Pancreas (tissue), 10 donors: ENCODE results near the gene KCNJ14. TPM values are rescaled to one million over a fixed set of nuclear protein-coding genes. Genes with fewer than 3 reads are reported as not detected.

Source experiments
- ATAC-seq, 4 donors: fragments of 200-7000 bp; cut with Tn5 transposase; one replicate each; pipeline versions ENCODE4 v1.8.0 to v1.9.1; 2020; ENCODE audit warnings: mild to moderate bottlenecking in 4 of 4, moderate library complexity in 4 of 4
- DNase-seq, 6 donors: peaks; one replicate each; pipeline ENCODE4 v3.0.0-alpha.2; 2020
- FAIRE-seq: peaks from 2 replicates; lab custom pipeline; 2012; peaks lifted over from hg19 to GRCh38; lab: Jason Lieb, UNC
- H3K27ac ChIP-seq, 4 donors: fragments of 200-600 bp; sonication (generic); 1 replicate in 3 of 4; 2 replicates in 1 of 4; pipeline versions ENCODE4 v1.5.0 to v1.8.0; 2020
- H3K27me3 ChIP-seq, 4 donors: fragments of 200-600 bp; one replicate each; pipeline ENCODE4 v1.8.0; 2021
- H3K36me3 ChIP-seq, 3 donors: fragments of 200-600 bp; sonication (generic) in 1 of 3; one replicate each; pipeline versions ENCODE4 v1.5.0 to v1.8.0; 2020 to 2021
- H3K4me1 ChIP-seq, 3 donors: fragments of 200-600 bp; one replicate each; pipeline ENCODE4 v1.8.0; 2021
- H3K4me3 ChIP-seq, 4 donors: fragments of 200-600 bp; sonication (generic) in 2 of 4; one replicate each; pipeline versions ENCODE4 v1.5.0 to v1.8.0; 2020 to 2021
- H3K9me3 ChIP-seq, 4 donors: fragments of 200-600 bp; one replicate each; pipeline ENCODE4 v1.8.0; 2021
- CTCF ChIP-seq, 4 donors: fragments of 200-600 bp; sonication (generic) in 3 of 4; IDR thresholded peaks; one replicate each; pipeline versions ENCODE4 v1.5.0 to v1.8.0; 2021; ENCODE audit warnings: antibody characterized with exemption in 4 of 4
- WGBS, 2 donors: extraction: QIAGEN DNeasy Blood & Tissue Kit; methylation state at CpG; one replicate each; pipeline ENCODE4 v1.1.7; 2013; 5-methylcytosine and 5-hydroxymethylcytosine counted together
- intact Hi-C, 3 donors: fragments of 100-400 bp; cut with DNase I; formaldehyde crosslinking; loops; one replicate each; pipeline versions ENCODE4 v1.11.1 to v1.14.2; 2022
- polyA plus RNA-seq, 2 donors: library from polyadenylated mRNA; stranded (reverse); fragments of 200-250 nt; gene quantifications; one replicate each; pipeline ENCODE4 v1.2.3, GENCODE V29; 2013
- total RNA-seq, 6 donors: library from RNA; stranded (reverse); fragmentation: NEBNext Ultra II Directional in 4 of 6; extraction: Animal tissue kit (Norgen Biotek cat#: 25700) in 4 of 6; gene quantifications; one replicate each; pipeline versions ENCODE4 v1.2.1 to v1.2.4, GENCODE V29; 2021 to 2023
- donor health status: healthy with polysubstance abuse.
- donor health status: DM: no; HTN: no; CAD: no; lungs with moderate emphysema.
- donor health status: DM: no; HTN: no; CAD: no.
- donor health status: control.
- donor health status: control.
- donor health status: Bipolar disorder and iron deficiency.
- donor health status: DM: yes; HTN: yes; CAD: no.
- donor health status: DM: no; HTN: no; CAD: no.
- donor health status: DM: no; HTN: no; CAD: no.
- donor health status: DM: yes; HTN: yes; CAD: no.

The KCNJ14 gene
- total and polyA plus RNA-seq, 8 donors = 0.20 to 0.59 (median 0.42) TPM

GRCh38 chr19:48441360-48442050 is 13.9 kb upstream of the KCNJ14 start:
- DNase-seq (peak in 1 of 6 donors; percentile 37), ATAC-seq (no peak), FAIRE-seq (no peak)
- peaks cover 0 to 11% (median 7%) of the 10 kb centered on the region in 3 donors for H3K4me1 ChIP-seq
- 95 to 97% methylated on average over 20 of the region's 20 CpGs for WGBS, 2 donors
- no peak for TF ChIP-seq CTCF (IDR thresholded peaks at IDR 0.05)
- H3K4me3 ChIP-seq = no peak overlapping the region
- H3K27ac ChIP-seq = no peak overlapping the region
- no peaks in the 10 kb centered on the region for H3K27me3 ChIP-seq
- no peaks in the 10 kb centered on the region for H3K36me3 ChIP-seq
- H3K9me3 ChIP-seq = no peaks in the 10 kb centered on the region
- intact Hi-C loops = no loop called here

GRCh38 chr19:48442116-48443035 is 13.0 kb upstream of the KCNJ14 start:
- intact Hi-C loops = no loop called here
- no peak for ATAC-seq
- no peak overlapping the region for H3K4me3 ChIP-seq
- H3K36me3 ChIP-seq = peaks cover 0 to 2% (median 0%) of the 10 kb centered on the region in 3 donors
- 39 to 51% methylated on average over 31 to 94 of the region's 94 CpGs for WGBS, 2 donors
- no peak for FAIRE-seq
- H3K27me3 ChIP-seq = no peaks in the 10 kb centered on the region
- peaks cover 0 to 13% (median 7%) of the 10 kb centered on the region in 3 donors for H3K4me1 ChIP-seq
- H3K9me3 ChIP-seq = no peaks in the 10 kb centered on the region
- DNase-seq = peak in 1 of 6 donors; percentile 33
- no peak for TF ChIP-seq CTCF (IDR thresholded peaks at IDR 0.05)
- H3K27ac ChIP-seq = no peak overlapping the region

- no peak overlapping the region for H3K27ac ChIP-seq
- no peak for TF ChIP-seq CTCF (IDR thresholded peaks at IDR 0.05)
- FAIRE-seq = no peak
- H3K9me3 ChIP-seq = no peaks in the 10 kb centered on the region
- H3K36me3 ChIP-seq = peaks cover 0 to 4% (median 0%) of the 10 kb centered on the region in 3 donors
- WGBS, 2 donors = 2 to 8% methylated on average over 19 to 60 of the region's 60 CpGs
- ATAC-seq = no peak
- peak in 3 of 6 donors; percentile 70 to 84 (median 74) for DNase-seq
- H3K4me1 ChIP-seq = peaks cover 0 to 13% (median 7%) of the 10 kb centered on the region in 3 donors
- H3K27me3 ChIP-seq = no peaks in the 10 kb centered on the region
- intact Hi-C loops = no loop called here
- peak overlapping the region in 3 of 4 donors; percentile 19 to 42 (median 34) for H3K4me3 ChIP-seq
These were observed 12.1 kb upstream of the KCNJ14 start for GRCh38 chr19:48443256-48443655.

GRCh38 chr19:48443731-48444128 is 11.6 kb upstream of the KCNJ14 start:
- ATAC-seq = no peak
- Histone ChIP-seq H3K27ac (no peak overlapping the region), H3K36me3 (peaks cover 0 to 4% (median 0%) of the 10 kb centered on the region in 3 donors), H3K4me3 (peak overlapping the region in 2 of 4 donors; percentile 34 to 42), H3K27me3 (no peaks in the 10 kb centered on the region), H3K4me1 (peaks cover 0 to 13% (median 7%) of the 10 kb centered on the region in 3 donors), H3K9me3 (no peaks in the 10 kb centered on the region)
- no peak for FAIRE-seq
- 11 to 13% methylated on average over 33 to 45 of the region's 45 CpGs for WGBS, 2 donors
- no peak for TF ChIP-seq CTCF (IDR thresholded peaks at IDR 0.05)
- intact Hi-C loops = no loop called here
- DNase-seq = peak in 2 of 6 donors; percentile 47 to 75
